IMR-90 (cell line): Measurements from ENCODE around the gene TMBIM1. TPM values are rescaled to one million over a fixed set of nuclear protein-coding genes. Genes with fewer than 3 reads are reported as not detected.

Source experiments
- ATAC-seq: fragments of 200-7000 bp; cut with Tn5 transposase; 2 replicates; pipeline ENCODE4 v1.9.1; 2020; ENCODE audit warnings: low read depth, mild to moderate bottlenecking, moderate library complexity
- BruUV-seq: library from RNA; stranded (reverse); fragments of 400-500 nt; replicated peaks from 2 replicates; lab custom pipeline; 2021; lab: Mats Ljungman, UMichigan
- CTCF ChIA-PET: fragments of 300-600 bp; formaldehyde crosslinking; extraction: SDS; loops from one replicate; lab custom pipeline; 2021; ENCODE audit warnings: antibody characterized with exemption; lab: Yijun Ruan, JAX
- POLR2A ChIA-PET: fragments of 300-600 bp; sonication (Branson Sonifier 250); formaldehyde crosslinking; loops from one replicate; lab custom pipeline; 2022; ENCODE audit warnings: antibody characterized with exemption; ENCODE audit not compliant: unreplicated experiment; lab: Charles Lee
- DNase-seq: peaks from one replicate; pipeline ENCODE4 v3.0.0; 2013
- H2AFZ ChIP-seq: replicated peaks from 2 replicates; pipeline ENCODE3; 2013; ENCODE audit warnings: low read length, mild to moderate bottlenecking; ENCODE audit not compliant: poor library complexity
- H2AK5ac ChIP-seq: 2 replicates; pipeline ENCODE4 v1.6.1; 2013; ENCODE audit warnings: low read depth, low read length, inconsistent platforms
- H2AK9ac ChIP-seq: replicated peaks from 2 replicates; pipeline ENCODE3; 2013; ENCODE audit warnings: mild to moderate bottlenecking, low read depth, low read length, moderate library complexity; ENCODE audit not compliant: poor library complexity
- H2BK120ac ChIP-seq: 2 replicates; pipeline ENCODE4 v1.6.1; 2013; ENCODE audit warnings: low read depth, low read length, inconsistent platforms
- H2BK15ac ChIP-seq: 3 replicates; pipeline ENCODE4 v1.6.1; 2013; ENCODE audit warnings: low read depth, low read length, inconsistent platforms
- H2BK20ac ChIP-seq: 2 replicates; pipeline ENCODE4 v1.6.1; 2013; ENCODE audit warnings: low read depth, mild to moderate bottlenecking, inconsistent platforms, low read length, moderate library complexity
- H2BK5ac ChIP-seq: 2 replicates; pipeline ENCODE4 v1.6.1; 2013; ENCODE audit warnings: mild to moderate bottlenecking, low read depth, low read length, inconsistent platforms; ENCODE audit not compliant: poor library complexity, severe bottlenecking
- H3K14ac ChIP-seq: replicated peaks from 2 replicates; pipeline ENCODE4 v1.6.1; 2013; ENCODE audit warnings: low read depth, low read length, inconsistent platforms
- H3K18ac ChIP-seq: 2 replicates; pipeline ENCODE4 v1.6.1; 2013; ENCODE audit warnings: low read depth, low read length, control low read depth
- H3K23ac ChIP-seq: 2 replicates; pipeline ENCODE4 v1.6.1; 2013; ENCODE audit warnings: low read depth, low read length, inconsistent platforms
- H3K27ac ChIP-seq: 2 replicates; pipeline ENCODE4 v1.5.1; 2013; ENCODE audit warnings: mild to moderate bottlenecking, control low read depth, low read length; ENCODE audit not compliant: insufficient read depth
- H3K27me3 ChIP-seq: 2 replicates; pipeline ENCODE4 v1.6.1; 2013; ENCODE audit warnings: low read length; ENCODE audit not compliant: control insufficient read depth, insufficient read depth
- H3K36me3 ChIP-seq: 2 replicates; pipeline ENCODE4 v1.6.1; 2013; ENCODE audit warnings: low read length, mixed read lengths; ENCODE audit not compliant: control insufficient read depth, insufficient read depth
- H3K4ac ChIP-seq: 2 replicates; pipeline ENCODE4 v1.6.1; 2013; ENCODE audit warnings: low read depth, low read length, inconsistent platforms
- H3K4me1 ChIP-seq: 2 replicates; pipeline ENCODE4 v1.6.1; 2013; ENCODE audit warnings: low read length, mixed read lengths; ENCODE audit not compliant: control insufficient read depth, insufficient read depth
- H3K4me2 ChIP-seq: 2 replicates; pipeline ENCODE4 v1.6.1; 2013; ENCODE audit warnings: low read depth, mild to moderate bottlenecking, control low read depth, low read length, moderate library complexity
- H3K4me3 ChIP-seq: 2 replicates; pipeline ENCODE4 v1.5.1; 2013; ENCODE audit warnings: low read depth, mild to moderate bottlenecking, control low read depth, low read length, moderate library complexity; ENCODE audit not compliant: insufficient read depth
- H3K56ac ChIP-seq: 2 replicates; pipeline ENCODE4 v1.6.1; 2013; ENCODE audit warnings: low read length, inconsistent platforms; ENCODE audit not compliant: insufficient read depth; ENCODE audit errors: extremely low read depth
- H3K79me1 ChIP-seq, 2 experiments: 2 replicates each; pipeline ENCODE4 v1.6.1; 2013; ENCODE audit warnings: low read length in 2 of 2, inconsistent platforms in 1 of 2, low read depth in 1 of 2
- H3K9ac ChIP-seq: 2 replicates; pipeline ENCODE4 v1.6.1; 2013; ENCODE audit warnings: low read depth, low read length, control low read depth
- H3K9me1 ChIP-seq: 2 replicates; pipeline ENCODE4 v1.6.1; 2013; ENCODE audit warnings: low read length, inconsistent platforms; ENCODE audit not compliant: insufficient read depth
- H3K9me3 ChIP-seq: 2 replicates; pipeline ENCODE4 v1.6.1; 2013; ENCODE audit warnings: low read length; ENCODE audit not compliant: control insufficient read depth, insufficient read depth
- H4K20me1 ChIP-seq: 2 replicates; pipeline ENCODE4 v1.6.1; 2013; ENCODE audit warnings: low read length, inconsistent platforms; ENCODE audit not compliant: insufficient read depth
- H4K5ac ChIP-seq: 2 replicates; pipeline ENCODE4 v1.6.1; 2013; ENCODE audit warnings: mild to moderate bottlenecking, low read depth, low read length, control low read depth
- H4K8ac ChIP-seq, 2 experiments: 2 replicates each; pipeline ENCODE4 v1.6.1; 2013; ENCODE audit warnings: low read depth in 2 of 2, low read length in 2 of 2, control low read depth in 1 of 2, inconsistent platforms in 1 of 2
- H4K91ac ChIP-seq: 2 replicates; pipeline ENCODE4 v1.6.1; 2013; ENCODE audit warnings: low read depth, low read length, inconsistent platforms; ENCODE audit not compliant: insufficient read depth
- BHLHE40 ChIP-seq: fragments of 150-350 bp; IDR thresholded peaks from 2 replicates; pipeline ENCODE4 v1.6.1; 2016; ENCODE audit warnings: mild to moderate bottlenecking, low read depth, low read length
- CEBPB ChIP-seq: IDR thresholded peaks from 2 replicates; pipeline ENCODE4 v1.6.1; 2012; ENCODE audit warnings: low read depth, low read length, improper control_type of control experiment
- CTCF ChIP-seq: conservative IDR thresholded peaks from 2 replicates; pipeline ENCODE4 v1.5.1; 2012; ENCODE audit warnings: mild to moderate bottlenecking, low read depth, low read length, improper control_type of control experiment
- MAFK ChIP-seq: IDR thresholded peaks from 2 replicates; pipeline ENCODE4 v1.6.1; 2012; ENCODE audit warnings: low read depth, low read length, improper control_type of control experiment
- MAZ ChIP-seq: IDR thresholded peaks from 2 replicates; pipeline ENCODE4 v1.6.1; 2012; ENCODE audit warnings: low read depth, mild to moderate bottlenecking, low read length, improper control_type of control experiment, moderate library complexity, borderline replicate concordance
- NFE2L2 ChIP-seq: fragments of 150-350 bp; IDR thresholded peaks from 2 replicates; pipeline ENCODE4 v1.6.1; 2016; ENCODE audit warnings: low read depth, mild to moderate bottlenecking, low read length
- RAD21 ChIP-seq: IDR thresholded peaks from 2 replicates; pipeline ENCODE4 v1.6.1; 2012; ENCODE audit warnings: low read length, improper control_type of control experiment
- RCOR1 ChIP-seq: IDR thresholded peaks from 2 replicates; pipeline ENCODE4 v1.6.1; 2012; ENCODE audit warnings: mild to moderate bottlenecking, low read length, improper control_type of control experiment; ENCODE audit not compliant: insufficient replicate concordance
- RFX5 ChIP-seq: IDR thresholded peaks from 2 replicates; pipeline ENCODE4 v1.8.0; 2012; ENCODE audit warnings: low read depth, mild to moderate bottlenecking, low read length, moderate library complexity
- USF2 ChIP-seq: fragments of 150-350 bp; IDR thresholded peaks from 2 replicates; pipeline ENCODE4 v1.6.1; 2017; ENCODE audit warnings: mild to moderate bottlenecking, antibody characterized with exemption, low read length, low read depth
- WGBS, 2 experiments: methylation state at CpG; one replicate each; pipeline versions ENCODE4 v1.1.5 to v1.1.7; 2013; ENCODE audit warnings: missing lambda C conversion rate in 2 of 2; ENCODE audit not compliant: insufficient read length in 1 of 2; ENCODE audit errors: extremely low coverage in 2 of 2; 5-methylcytosine and 5-hydroxymethylcytosine counted together
- dilution Hi-C: fragments of 300-500 bp; cut with HindIII; formaldehyde crosslinking; loops from one replicate; pipeline ENCODE4 v1.14.3; 2018; ENCODE audit warnings: low sequenced_read_pairs; ENCODE audit not compliant: unreplicated experiment
- in situ Hi-C: fragments of 300-500 bp; cut with MboI; formaldehyde crosslinking; loops from 3 replicates; pipeline ENCODE4 v1.14.3; 2019; ENCODE audit warnings: low sequenced_read_pairs, inconsistent platforms, mixed read lengths
- intact Hi-C: fragments of 100-400 bp; cut with micrococcal nuclease; formaldehyde crosslinking; loops from 2 replicates; pipeline ENCODE4 v1.10.0; 2022
- polyA plus RNA-seq, 3 experiments: library from polyadenylated mRNA; depleted of rRNA; stranded (reverse); fragments of >200 nt; gene quantifications; 2 replicates each; pipeline ENCODE4 v1.2.3, GENCODE V29; 2012; ENCODE audit warnings: low replicate concordance in 1 of 3
- total RNA-seq: library from RNA; depleted of rRNA; stranded (reverse); fragments of >200 nt; gene quantifications from 2 replicates; pipeline ENCODE4 v1.2.3, GENCODE V29; 2012

The TMBIM1 gene
- total and polyA plus RNA-seq, 2 of the 4 experiments (the other 2 are of a cell fraction) = 84.6 to 102 TPM

- DNase-seq = no peak
- in situ Hi-C loops (no loop called here), dilution Hi-C loops (no loop called here)
Measured at GRCh38 chr2:218238887-218239286, 53.4 kb downstream of the TMBIM1 start.

More at GRCh38 chr2:218238887-218239286, 53.4 kb downstream of the TMBIM1 start:
- H3K27ac ChIP-seq = no peak overlapping the region
- ChIA-PET CTCF (no interaction called here), POLR2A (no interaction called here)
- peaks cover 65% of the 10 kb centered on the region for H3K36me3 ChIP-seq
- no TSS peak for BruUV-seq
- peak; percentile 29; the same call in 1 of the 2 replicates for ATAC-seq
- H3K18ac ChIP-seq = no peak overlapping the region
- H2BK120ac ChIP-seq = no peak overlapping the region
- no peak overlapping the region for H3K56ac ChIP-seq
- H3K14ac ChIP-seq = no peak overlapping the region
- H2BK15ac ChIP-seq = no peak overlapping the region
- no peak overlapping the region for H3K4me2 ChIP-seq
- H2AK9ac ChIP-seq = no peak overlapping the region
- WGBS, 2 experiments = no CpG with 5 or more reads among the region's 1 CpG
- no peak overlapping the region for H2AFZ ChIP-seq
- H2BK20ac ChIP-seq = no peak overlapping the region
- intact Hi-C loops = no loop called here
- H3K4me1 ChIP-seq = no peaks in the 10 kb centered on the region
- no peaks in the 10 kb centered on the region for H3K27me3 ChIP-seq
- H3K9me1 ChIP-seq = no peaks in the 10 kb centered on the region; the same call in 1 of the 2 replicates
- H3K9me3 ChIP-seq = no peaks in the 10 kb centered on the region
- H3K23ac ChIP-seq = no peak overlapping the region
- H2AK5ac ChIP-seq = no peak overlapping the region
- no peak overlapping the region for H2BK5ac ChIP-seq
- TF ChIP-seq MAFK (no peak), BHLHE40 (no peak), MAZ (no peak), RCOR1 (no peak), USF2 (no peak), RFX5 (no peak), CTCF (no peak), RAD21 (no peak), CEBPB (no peak), NFE2L2 (no peak)
- H3K4me3 ChIP-seq = no peak overlapping the region
- no peak overlapping the region for H4K5ac ChIP-seq
- peaks cover 40 to 59% of the 10 kb centered on the region in 2 experiments for H3K79me1 ChIP-seq
- H3K4ac ChIP-seq = no peak overlapping the region
- peaks cover 2% of the 10 kb centered on the region; the same call in 1 of the 2 replicates for H4K20me1 ChIP-seq
- no peak overlapping the region for H3K9ac ChIP-seq
- H4K8ac ChIP-seq = no peak overlapping the region
- H4K91ac ChIP-seq = no peak overlapping the region
